Ascending aorta (tissue), 2 donors: Measurements from ENCODE around the gene CD34. TPM values are rescaled to one million over a fixed set of nuclear protein-coding genes. Genes with fewer than 3 reads are reported as not detected.

Source experiments
- DNase-seq, 2 donors: peaks; one replicate each; pipeline ENCODE4 v3.0.0-alpha.2; 2019; ENCODE audit warnings: low spot score in 2 of 2
- H3K27ac ChIP-seq, 2 donors: fragments of 200-600 bp; sonication (generic); one replicate each; pipeline ENCODE4 v1.5.1; 2016 to 2017; ENCODE audit warnings: mild to moderate bottlenecking in 1 of 2
- H3K27me3 ChIP-seq: fragments of 200-600 bp; sonication (generic); one replicate; pipeline ENCODE4 v1.5.1; 2017
- H3K36me3 ChIP-seq, 2 donors: fragments of 200-600 bp; sonication (generic); one replicate each; pipeline ENCODE4 v1.5.1; 2016
- H3K4me1 ChIP-seq, 2 donors: fragments of 200-600 bp; sonication (generic); one replicate each; pipeline ENCODE4 v1.5.1; 2016 to 2017; ENCODE audit warnings: mild to moderate bottlenecking in 1 of 2
- H3K4me3 ChIP-seq, 2 donors: fragments of 200-600 bp; sonication (generic); one replicate each; pipeline ENCODE4 v1.5.1; 2016 to 2017; ENCODE audit warnings: mild to moderate bottlenecking in 1 of 2
- H3K9me3 ChIP-seq, 2 donors: fragments of 200-600 bp; sonication (generic); one replicate each; pipeline ENCODE4 v1.5.1; 2016
- CTCF ChIP-seq, 3 experiments: fragments of 200-600 bp in 2 of 3; fragments of 450-650 bp in 1 of 3; sonication (generic) in 2 of 3; IDR thresholded peaks; one replicate each; pipeline ENCODE4 v1.5.1; 2016 to 2019; ENCODE audit warnings: antibody characterized with exemption in 3 of 3, mild to moderate bottlenecking in 1 of 3, moderate library complexity in 1 of 3
- intact Hi-C: fragments of 100-400 bp; cut with DNase I; formaldehyde crosslinking; loops from one replicate; pipeline ENCODE4 v1.15.1; 2023
- total RNA-seq: library from RNA; depleted of rRNA; stranded (reverse); fragments of >200 nt; gene quantifications from one replicate; pipeline ENCODE4 v1.1.0, GENCODE V29; 2016

The CD34 gene
- total RNA-seq, 1 donor from 2014 or later, result 142 TPM

GRCh38 chr1:207956986-207957385, 46.1 kb upstream of the CD34 start:
- H3K27ac ChIP-seq, result no peak overlapping the region
- intact Hi-C loops, result no loop called here
- H3K27me3 ChIP-seq, result no peaks in the 10 kb centered on the region
- no peaks in the 10 kb centered on the region for H3K36me3 ChIP-seq
- H3K9me3 ChIP-seq, result no peaks in the 10 kb centered on the region
- H3K4me3 ChIP-seq, result no peak overlapping the region
- no peak for TF ChIP-seq CTCF (IDR thresholded peaks at IDR 0.05)
- peaks cover 0 to 12% of the 10 kb centered on the region in 2 donors for H3K4me1 ChIP-seq
- DNase-seq, result no peak

- no peak for DNase-seq
- Histone ChIP-seq H3K4me1 (peaks cover 0 to 3% of the 10 kb centered on the region in 2 donors), H3K27ac (no peak overlapping the region), H3K9me3 (no peaks in the 10 kb centered on the region), H3K4me3 (no peak overlapping the region), H3K36me3 (no peaks in the 10 kb centered on the region), H3K27me3 (no peaks in the 10 kb centered on the region)
- intact Hi-C loops, result no loop called here
- TF ChIP-seq CTCF (IDR thresholded peaks at IDR 0.05), result no peak
Observed at GRCh38 chr1:207954104-207954503, 43.2 kb upstream of the CD34 start.

- H3K27me3 ChIP-seq, result no peaks in the 10 kb centered on the region
- no peaks in the 10 kb centered on the region for H3K4me1 ChIP-seq
- no peak for TF ChIP-seq CTCF (IDR thresholded peaks at IDR 0.05)
- no peak overlapping the region for H3K27ac ChIP-seq
- no peak overlapping the region for H3K4me3 ChIP-seq
- H3K36me3 ChIP-seq, result no peaks in the 10 kb centered on the region
- no peak for DNase-seq
- H3K9me3 ChIP-seq, result no peaks in the 10 kb centered on the region
- intact Hi-C loops, result no loop called here
Observed at GRCh38 chr1:207952617-207953542, 42.0 kb upstream of the CD34 start.

- Histone ChIP-seq H3K36me3 (no peaks in the 10 kb centered on the region), H3K27ac (no peak overlapping the region), H3K9me3 (no peaks in the 10 kb centered on the region), H3K4me1 (no peaks in the 10 kb centered on the region), H3K4me3 (no peak overlapping the region), H3K27me3 (no peaks in the 10 kb centered on the region)
- no peak for TF ChIP-seq CTCF (IDR thresholded peaks at IDR 0.05)
- DNase-seq, result no peak
- intact Hi-C loops, result no loop called here
Observed at GRCh38 chr1:207951652-207952051, 40.7 kb upstream of the CD34 start.

GRCh38 chr1:207950750-207951149, 39.8 kb upstream of the CD34 start:
- TF ChIP-seq CTCF (IDR thresholded peaks at IDR 0.05), result no peak
- Histone ChIP-seq H3K9me3 (no peaks in the 10 kb centered on the region), H3K4me1 (no peaks in the 10 kb centered on the region), H3K27me3 (no peaks in the 10 kb centered on the region), H3K27ac (no peak overlapping the region), H3K36me3 (no peaks in the 10 kb centered on the region), H3K4me3 (no peak overlapping the region)
- no peak for DNase-seq
- intact Hi-C loops, result no loop called here
